GM12864 (cell line): ENCODE results near the gene TMEM125.

ENCODE experiments used
- DNase-seq: peaks from one replicate; pipeline ENCODE4 v3.0.0-alpha.2; 2011; ENCODE audit warnings: low read depth
- H3K4me3 ChIP-seq: 2 replicates; pipeline ENCODE4 v1.5.1; 2011; ENCODE audit warnings: mild to moderate bottlenecking, low read depth, low read length, control low read depth
- CTCF ChIP-seq: IDR thresholded peaks from 2 replicates; pipeline ENCODE4 v1.5.1; 2011; ENCODE audit warnings: low read depth, mild to moderate bottlenecking, moderate library complexity, low read length, control low read depth, inconsistent platforms; ENCODE audit errors: missing control alignments

TMEM125 gene

GRCh38 chr1:43322506-43322905 lies 52.7 kb downstream of the TMEM125 start:
- no peak for TF ChIP-seq CTCF
- DNase-seq, result no peak
- H3K4me3 ChIP-seq, result no peak overlapping the region
